KG1 (cell line): Measurements from ENCODE around the gene MZT2A.
"Not testable (repeated sequence)": the region's sequence is repeated elsewhere in the genome, so short reads cannot be mapped to it uniquely, and the experiment has no call there.

Experiments used
- DNase-seq: peaks from one replicate; lab custom pipeline; 2025; lab: John Stamatoyannopoulos, UW

The MZT2A gene

GRCh38 chr2:131492418-131493198 lies 411 bp upstream of the MZT2A start:
- DNase-seq: peak; percentile 100

- DNase-seq: peak; percentile 6
Measured at GRCh38 chr2:131491469-131491836, 744 bp downstream of the MZT2A start.

GRCh38 chr2:131490616-131491468 lies 1.4 kb downstream of the MZT2A start:
- not testable (repeated sequence) for DNase-seq

GRCh38 chr2:131488306-131489205 lies 3.6 kb downstream of the MZT2A start:
- DNase-seq: no peak

- DNase-seq: not testable (repeated sequence)
Measured at GRCh38 chr2:131486201-131486902, 5.8 kb downstream of the MZT2A start.

GRCh38 chr2:131484906-131485460 lies 7.2 kb downstream of the MZT2A start:
- not testable (repeated sequence) for DNase-seq

GRCh38 chr2:131483981-131484820 lies 8.0 kb downstream of the MZT2A start:
- DNase-seq: not testable (repeated sequence)

GRCh38 chr2:131482506-131483155 lies 9.6 kb downstream of the MZT2A start:
- DNase-seq: not testable (repeated sequence)

- not testable (repeated sequence) for DNase-seq
Measured at GRCh38 chr2:131480351-131480750, 11.8 kb downstream of the MZT2A start.

GRCh38 chr2:131478850-131479461 lies 13.2 kb downstream of the MZT2A start:
- DNase-seq: not testable (repeated sequence)

- not testable (repeated sequence) for DNase-seq
Measured at GRCh38 chr2:131478074-131478849, 13.9 kb downstream of the MZT2A start.

GRCh38 chr2:131477227-131477626 lies 15.0 kb downstream of the MZT2A start:
- DNase-seq: not testable (repeated sequence)

- not testable (repeated sequence) for DNase-seq
Measured at GRCh38 chr2:131476363-131476762, 15.8 kb downstream of the MZT2A start.

GRCh38 chr2:131475831-131476230 lies 16.4 kb downstream of the MZT2A start, which contains the start of gene TUBA3D:
Gene TUBA3D, plus strand, starts transcription at chr2:131476119. Its CDS starts 81 bp downstream, at chr2:131476200.
- no peak for DNase-seq

GRCh38 chr2:131473266-131473665 lies 18.9 kb downstream of the MZT2A start:
- not testable (repeated sequence) for DNase-seq

- DNase-seq: not testable (repeated sequence)
Measured at GRCh38 chr2:131471624-131472023, 20.6 kb downstream of the MZT2A start.

- not testable (repeated sequence) for DNase-seq
Measured at GRCh38 chr2:131470944-131471343, 21.3 kb downstream of the MZT2A start.

GRCh38 chr2:131467722-131468121 lies 24.5 kb downstream of the MZT2A start:
- not testable (repeated sequence) for DNase-seq
